ENCODE measurements around the gene SCNN1B. TPM values are rescaled to one million over a fixed set of nuclear protein-coding genes. Genes with fewer than 3 reads are reported as not detected.
"Not testable (repeated sequence)": the region's sequence is repeated elsewhere in the genome, so short reads cannot be mapped to it uniquely, and the experiment has no call there.

Gene SCNN1B
- total RNA-seq (ENCODE audit: low replicate concordance): not detected in 2 replicates

GRCh38 chr16:23302045-23302956 is at the start of gene SCNN1B:
SCNN1B (plus strand) TSS chr16:23302302; CDS start chr16:23348600, 46,298 bp downstream.
- TF ChIP-seq CTCF (IDR thresholded peaks at IDR 0.05; ENCODE audit: insufficient read depth, low read length): no peak
- no peak within 1 kb of the TSS for H3K4me3 ChIP-seq (ENCODE audit: low read depth, low read length)
- DNase-seq (ENCODE audit: low read depth): no peak

- DNase-seq (ENCODE audit: low read depth): no peak
- H3K4me3 ChIP-seq (ENCODE audit: low read depth, low read length): no peak overlapping the region
- TF ChIP-seq CTCF (IDR thresholded peaks at IDR 0.05; ENCODE audit: insufficient read depth, low read length): no peak
Measured at GRCh38 chr16:23252310-23252709, 49.8 kb upstream of the SCNN1B start.

GRCh38 chr16:23253650-23254049 is 48.5 kb upstream of the SCNN1B start:
- DNase-seq (ENCODE audit: low read depth); H3K4me3 ChIP-seq (ENCODE audit: low read depth, low read length): not testable (repeated sequence)

GRCh38 chr16:23254338-23254737 is 47.8 kb upstream of the SCNN1B start:
- H3K4me3 ChIP-seq (ENCODE audit: low read depth, low read length): no peak overlapping the region
- no peak for TF ChIP-seq CTCF (IDR thresholded peaks at IDR 0.05; ENCODE audit: insufficient read depth, low read length)
- DNase-seq (ENCODE audit: low read depth): no peak

- TF ChIP-seq CTCF (IDR thresholded peaks at IDR 0.05; ENCODE audit: insufficient read depth, low read length): no peak
- DNase-seq (ENCODE audit: low read depth): no peak
- H3K4me3 ChIP-seq (ENCODE audit: low read depth, low read length): no peak overlapping the region
Measured at GRCh38 chr16:23255000-23255399, 47.1 kb upstream of the SCNN1B start.

GRCh38 chr16:23256440-23256839 is 45.7 kb upstream of the SCNN1B start:
- no peak for DNase-seq (ENCODE audit: low read depth)
- no peak overlapping the region for H3K4me3 ChIP-seq (ENCODE audit: low read depth, low read length)
- TF ChIP-seq CTCF (IDR thresholded peaks at IDR 0.05; ENCODE audit: insufficient read depth, low read length): no peak

GRCh38 chr16:23257682-23258081 is 44.4 kb upstream of the SCNN1B start:
- no peak for DNase-seq (ENCODE audit: low read depth)
- TF ChIP-seq CTCF (IDR thresholded peaks at IDR 0.05; ENCODE audit: insufficient read depth, low read length): no peak
- H3K4me3 ChIP-seq (ENCODE audit: low read depth, low read length): no peak overlapping the region
